ENCODE measurements around the gene SUFU.

GRCh38 chr10:102624751-102625645 is 121.2 kb downstream of the SUFU start:
- TF ChIP-seq SP1 (IDR thresholded peaks at IDR 0.05; ENCODE audit: low read depth, low read length) (no peak), SIN3A (conservative IDR thresholded peaks at IDR 0.05 in 1 of 2, IDR thresholded peaks at IDR 0.05 in 1 of 2; ENCODE audit: low read depth in 1 of 2, low read length in 2 of 2) (no peak), EZH2 (IDR thresholded peaks at IDR 0.05; ENCODE audit: low read depth, low read length, severe bottlenecking) (no peak), CTCF (IDR thresholded peaks at IDR 0.05; ENCODE audit: control extremely low read depth in 1 of 3, insufficient read depth in 1 of 3, low read depth in 1 of 3, low read length in 3 of 3) (no peak)

All from H1 (cell line).